Transverse colon (tissue), 3 donors: ENCODE data around the gene CREM.

Experiments
- POLR2A ChIP-seq: fragments of 450-650 bp; IDR thresholded peaks from one replicate; pipeline ENCODE4 v1.6.1; 2016; ENCODE audit warnings: antibody characterized with exemption, mild to moderate bottlenecking, moderate library complexity
- TF ChIP-seq, protein P1 (sequence below), 5 experiments: fragments of 200-600 bp in 3 of 5; fragments of 450-650 bp in 2 of 5; sonication (generic) in 3 of 5; IDR thresholded peaks; 1 replicate in 2 of 5; 2 replicates in 3 of 5; pipeline ENCODE4 v1.5.1; 2016 to 2017; ENCODE audit warnings: antibody characterized with exemption in 5 of 5, inconsistent platforms in 3 of 5, mild to moderate bottlenecking in 2 of 5, moderate library complexity in 1 of 5

DNA sequence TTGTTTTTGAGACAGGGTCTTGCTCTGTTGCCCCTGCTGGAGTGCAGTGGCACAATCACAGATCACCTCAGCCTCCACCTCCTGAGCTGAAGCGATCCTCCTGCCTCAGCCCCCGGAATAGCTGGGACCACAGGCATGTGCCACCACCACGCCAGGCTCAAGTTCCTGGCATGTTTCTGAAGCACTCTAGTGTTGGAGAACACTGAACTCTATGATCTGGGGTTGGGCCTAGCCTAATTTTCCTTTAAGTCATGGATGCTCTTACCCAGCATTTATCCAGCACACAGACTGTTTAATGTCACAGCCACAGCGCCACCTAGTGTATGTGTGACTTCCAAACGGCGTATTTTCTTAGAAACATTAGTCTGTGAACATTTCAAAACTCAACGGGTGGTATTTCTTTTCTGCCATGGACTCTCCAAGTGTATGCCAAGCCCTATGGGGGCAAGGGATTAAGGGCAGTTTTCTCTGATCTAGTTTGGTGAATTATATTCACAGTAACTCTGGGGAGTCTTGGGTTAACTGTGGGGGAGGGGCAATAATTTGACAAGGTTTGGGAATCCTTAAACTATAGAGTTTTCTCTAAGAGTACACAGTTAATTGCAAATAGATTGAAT lies 91.8 kb downstream of the CREM start:
- TF ChIP-seq, protein P1, sequence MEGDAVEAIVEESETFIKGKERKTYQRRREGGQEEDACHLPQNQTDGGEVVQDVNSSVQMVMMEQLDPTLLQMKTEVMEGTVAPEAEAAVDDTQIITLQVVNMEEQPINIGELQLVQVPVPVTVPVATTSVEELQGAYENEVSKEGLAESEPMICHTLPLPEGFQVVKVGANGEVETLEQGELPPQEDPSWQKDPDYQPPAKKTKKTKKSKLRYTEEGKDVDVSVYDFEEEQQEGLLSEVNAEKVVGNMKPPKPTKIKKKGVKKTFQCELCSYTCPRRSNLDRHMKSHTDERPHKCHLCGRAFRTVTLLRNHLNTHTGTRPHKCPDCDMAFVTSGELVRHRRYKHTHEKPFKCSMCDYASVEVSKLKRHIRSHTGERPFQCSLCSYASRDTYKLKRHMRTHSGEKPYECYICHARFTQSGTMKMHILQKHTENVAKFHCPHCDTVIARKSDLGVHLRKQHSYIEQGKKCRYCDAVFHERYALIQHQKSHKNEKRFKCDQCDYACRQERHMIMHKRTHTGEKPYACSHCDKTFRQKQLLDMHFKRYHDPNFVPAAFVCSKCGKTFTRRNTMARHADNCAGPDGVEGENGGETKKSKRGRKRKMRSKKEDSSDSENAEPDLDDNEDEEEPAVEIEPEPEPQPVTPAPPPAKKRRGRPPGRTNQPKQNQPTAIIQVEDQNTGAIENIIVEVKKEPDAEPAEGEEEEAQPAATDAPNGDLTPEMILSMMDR (IDR thresholded peaks at IDR 0.05): peak; percentile 80 to 85 (median 82)
- TF ChIP-seq POLR2A: no peak
